GM19025 (cell line): ENCODE measurements around the gene ZNF701.

ENCODE experiments used
- ATAC-seq: cut with Tn5 transposase; IDR thresholded peaks from one replicate; pipeline ENCODE4 v1.9.1; 2021; ENCODE audit warnings: mild to moderate bottlenecking, low read depth, moderate library complexity; ENCODE audit not compliant: unreplicated experiment

ZNF701 gene

DNA sequence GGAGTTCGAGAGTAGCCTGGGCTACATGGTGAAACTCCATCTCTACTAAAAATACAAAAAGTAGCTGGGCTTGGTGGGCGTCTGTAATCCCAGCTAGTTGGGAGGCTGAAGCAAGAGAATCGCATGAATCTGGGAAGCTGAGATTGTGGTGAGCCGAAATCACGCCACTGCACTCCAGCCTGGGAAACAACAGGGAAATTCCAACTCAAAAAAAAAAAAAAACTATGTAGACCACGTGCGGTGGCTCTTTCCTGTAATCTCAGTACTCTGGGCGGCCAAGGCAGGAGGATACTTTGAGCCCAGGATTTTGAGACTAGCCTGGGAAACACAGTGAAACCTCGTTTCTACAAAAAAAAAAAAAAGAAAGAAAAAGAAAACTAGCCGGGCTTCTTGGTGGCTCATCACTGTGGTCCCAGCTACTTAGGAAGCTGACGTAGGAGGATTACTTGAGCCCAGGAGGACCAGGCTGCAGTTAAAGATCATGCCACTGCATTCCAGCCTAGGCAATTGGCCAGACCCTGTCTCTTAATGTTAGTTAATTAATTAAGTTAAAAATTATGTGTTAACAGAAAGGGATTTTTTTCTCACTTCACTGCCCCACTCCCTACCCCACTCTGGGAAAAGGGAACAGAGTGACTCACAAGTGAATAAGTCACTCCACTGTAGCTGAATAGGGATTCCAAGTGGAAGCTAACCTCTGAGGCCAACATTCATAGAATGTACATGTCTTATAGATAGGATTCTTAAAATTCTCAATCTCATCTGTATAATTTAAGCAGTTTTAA is 65.9 kb downstream of the ZNF701 start:
- no peak for ATAC-seq
